Endothelial cell of umbilical vein (primary cell): Measurements from ENCODE around the gene TAGLN. TPM values are rescaled to one million over a fixed set of nuclear protein-coding genes. Genes with fewer than 3 reads are reported as not detected.

Experiments
- BruUV-seq: library from RNA; stranded (reverse); fragments of 400-500 nt; replicated peaks from 2 replicates; lab custom pipeline; 2021; lab: Mats Ljungman, UMichigan
- CTCF ChIA-PET: fragments of 300-600, 350-600 bp; sonication (Branson Sonifier 250); formaldehyde crosslinking; loops from one replicate; lab custom pipeline; 2021; ENCODE audit warnings: antibody characterized with exemption, inconsistent platforms; lab: Charles Lee
- POLR2A ChIA-PET: fragments of 300-600, 350-600 bp; sonication (Branson Sonifier 250); formaldehyde crosslinking; loops from one replicate; lab custom pipeline; 2021; ENCODE audit warnings: antibody characterized with exemption, inconsistent platforms; lab: Charles Lee
- DNase-seq: peaks from one replicate; pipeline ENCODE4 v3.0.0-alpha.2; 2011; ENCODE audit warnings: low read depth, low spot score
- FAIRE-seq: peaks from 2 replicates; lab custom pipeline; 2011; peaks lifted over from hg19 to GRCh38; lab: Jason Lieb, UNC
- H2AFZ ChIP-seq: 2 replicates; pipeline ENCODE4 v1.6.0; 2012; ENCODE audit warnings: low read depth, low read length, control low read depth, inconsistent platforms
- H3K27ac ChIP-seq: 2 replicates; pipeline ENCODE4 v1.5.1; 2011; ENCODE audit warnings: low read depth, mild to moderate bottlenecking, control low read depth, low read length, moderate library complexity; ENCODE audit not compliant: insufficient read depth
- H3K27me3 ChIP-seq, 2 experiments: 2 replicates each; pipeline versions ENCODE4 v1.6.0 to v1.6.1; 2011; ENCODE audit warnings: low read length in 2 of 2, mixed read lengths in 1 of 2; ENCODE audit not compliant: control insufficient read depth in 2 of 2, insufficient read depth in 2 of 2
- H3K36me3 ChIP-seq, 2 experiments: 2 replicates in 1 of 2; 3 replicates in 1 of 2; pipeline ENCODE4 v1.5.1; 2011; ENCODE audit warnings: low read length in 2 of 2, mild to moderate bottlenecking in 1 of 2, moderate library complexity in 1 of 2; ENCODE audit not compliant: control insufficient read depth in 2 of 2, insufficient read depth in 2 of 2; ENCODE audit errors: extremely low read depth in 1 of 2
- H3K4me1 ChIP-seq: 3 replicates; pipeline ENCODE4 v1.5.1; 2011; ENCODE audit warnings: mild to moderate bottlenecking, low read length; ENCODE audit not compliant: control insufficient read depth, insufficient read depth; ENCODE audit errors: extremely low read depth
- H3K4me2 ChIP-seq: 2 replicates; pipeline ENCODE4 v1.6.1; 2011; ENCODE audit warnings: low read length, control low read depth, mixed read lengths; ENCODE audit not compliant: insufficient read depth
- H3K4me3 ChIP-seq, 3 experiments: fragments of 200-600 bp in 1 of 3; sonication (generic), shearing (Covaris generic) in 1 of 3; replicated peaks in 1 of 3; 2 replicates each; pipeline ENCODE4 v1.5.1; 2011 to 2016; ENCODE audit warnings: control low read depth in 3 of 3, low read length in 3 of 3, mild to moderate bottlenecking in 2 of 3, inconsistent platforms in 1 of 3, low read depth in 1 of 3, moderate library complexity in 1 of 3; ENCODE audit not compliant: insufficient read depth in 1 of 3
- H3K79me2 ChIP-seq: 2 replicates; pipeline ENCODE4 v1.6.0; 2012; ENCODE audit warnings: low read length, inconsistent platforms; ENCODE audit not compliant: control insufficient read depth, insufficient read depth
- H3K9ac ChIP-seq: replicated peaks from 2 replicates; pipeline ENCODE3; 2011; ENCODE audit warnings: low read length, control low read depth; ENCODE audit not compliant: insufficient read depth; ENCODE audit errors: extremely low read depth
- H3K9me1 ChIP-seq: replicated peaks from 3 replicates; pipeline ENCODE4 v1.6.0; 2011; ENCODE audit warnings: mild to moderate bottlenecking, low read length; ENCODE audit not compliant: control insufficient read depth, insufficient read depth; ENCODE audit errors: extremely low read depth
- H3K9me3 ChIP-seq: replicated peaks from 2 replicates; pipeline ENCODE4 v1.5.1; 2012; ENCODE audit warnings: low read length, inconsistent platforms; ENCODE audit not compliant: control insufficient read depth, insufficient read depth
- H4K20me1 ChIP-seq: replicated peaks from 2 replicates; pipeline ENCODE3; 2011; ENCODE audit warnings: mild to moderate bottlenecking, low read length; ENCODE audit not compliant: control insufficient read depth, insufficient read depth; ENCODE audit errors: extremely low read depth
- EZH2 ChIP-seq: IDR thresholded peaks from 2 replicates; pipeline ENCODE4 v1.6.1; 2012; ENCODE audit warnings: borderline replicate concordance, low read depth, mild to moderate bottlenecking, moderate library complexity, low read length, inconsistent platforms; ENCODE audit not compliant: severe bottlenecking
- FOS ChIP-seq: IDR thresholded peaks from 2 replicates; pipeline ENCODE4 v1.6.1; 2011; ENCODE audit warnings: mild to moderate bottlenecking, low read length, moderate library complexity, borderline replicate concordance; ENCODE audit not compliant: insufficient read depth
- GATA2 ChIP-seq: IDR thresholded peaks from 2 replicates; pipeline ENCODE4 v1.7.0; 2011; ENCODE audit warnings: low read depth, mild to moderate bottlenecking, moderate library complexity, mixed read lengths, low read length; ENCODE audit not compliant: insufficient read length, insufficient read depth
- JUN ChIP-seq: IDR thresholded peaks from 2 replicates; pipeline ENCODE4 v1.6.1; 2011; ENCODE audit warnings: borderline replicate concordance, low read depth; ENCODE audit not compliant: insufficient read length, insufficient read depth
- MAX ChIP-seq: IDR thresholded peaks from 2 replicates; pipeline ENCODE4 v1.6.1; 2011; ENCODE audit not compliant: insufficient read depth, insufficient read length
- MYC ChIP-seq: IDR thresholded peaks from one replicate; pipeline ENCODE4 v1.6.1; 2011; ENCODE audit warnings: mild to moderate bottlenecking, low read depth, low read length
- POLR2A ChIP-seq: IDR thresholded peaks from 2 replicates; pipeline ENCODE4 v1.6.1; 2012; ENCODE audit warnings: low read depth, mild to moderate bottlenecking, control low read depth, low read length
- POLR2AphosphoS5 ChIP-seq: IDR thresholded peaks from 2 replicates; pipeline ENCODE4 v1.6.1; 2012; ENCODE audit warnings: low read depth, mild to moderate bottlenecking, control low read depth, low read length, moderate library complexity; ENCODE audit not compliant: insufficient read depth
- dilution Hi-C: fragments of 300-500 bp; cut with MboI; formaldehyde crosslinking; loops from one replicate; pipeline ENCODE4 v1.15.0; 2019; ENCODE audit warnings: low sequenced_read_pairs; ENCODE audit not compliant: extremely low pct_ligation_motif_present
- intact Hi-C: fragments of 100-400 bp; cut with micrococcal nuclease; formaldehyde crosslinking; loops from one replicate; pipeline ENCODE4 v1.10.0; 2022
- polyA plus RNA-seq, 4 experiments: library from polyadenylated mRNA; depleted of rRNA in 3 of 4; stranded (reverse) in 3 of 4; unstranded in 1 of 4; fragments of >200 nt; gene quantifications; 2 replicates each; pipeline versions ENCODE4 v1.2.1 to v1.2.3, GENCODE V29; 2011 to 2012; ENCODE audit warnings: missing spikeins in 1 of 4
- total RNA-seq: library from RNA; stranded (reverse); gene quantifications from 2 replicates; pipeline ENCODE4 v1.2.3, GENCODE V29; 2021
- TF ChIP-seq, protein P1 (sequence below), 2 donors: IDR thresholded peaks; 1 replicate in 1 of 2; 2 replicates in 1 of 2; pipeline ENCODE4 v1.5.1; 2011; ENCODE audit warnings: low read length in 2 of 2, mild to moderate bottlenecking in 2 of 2, moderate library complexity in 2 of 2, control low read depth in 1 of 2, inconsistent platforms in 1 of 2, low read depth in 1 of 2; ENCODE audit not compliant: insufficient read depth in 1 of 2; ENCODE audit errors: extremely low read depth in 1 of 2

The TAGLN gene
- total and polyA plus RNA-seq, 2 donors (not counting 3 experiments of a cell fraction or from before 2014, with no cell fraction given), result 20.8 to 113 TPM

GRCh38 chr11:117160826-117161225, 38.3 kb upstream of the TAGLN start:
- Histone ChIP-seq H4K20me1 (peaks cover 9% of the 10 kb centered on the region), H3K9me3 (no peaks in the 10 kb centered on the region), H3K79me2 (peaks cover 45% of the 10 kb centered on the region), H3K27ac (no peak overlapping the region), H3K4me2 (no peak overlapping the region), H3K4me1 (no peaks in the 10 kb centered on the region), H3K4me3 (no peak overlapping the region), H3K9me1 (no peaks in the 10 kb centered on the region), H2AFZ (no peak overlapping the region), H3K9ac (no peak overlapping the region), H3K36me3 (peaks cover 17 to 23% of the 10 kb centered on the region in 2 experiments), H3K27me3 (no peaks in the 10 kb centered on the region)
- CTCF ChIA-PET, result interaction anchor here (1.1 to 1.7 kb wide), 2 partner anchors 12 to 70 kb away, joined by 3 to 5 read pairs; no protein-coding TSS in a partner anchor
- TF ChIP-seq MYC (no peak), JUN (no peak), POLR2A (no peak), FOS (no peak), EZH2 (no peak), MAX (no peak), POLR2AphosphoS5 (no peak), GATA2 (no peak)
- TF ChIP-seq, protein P1, sequence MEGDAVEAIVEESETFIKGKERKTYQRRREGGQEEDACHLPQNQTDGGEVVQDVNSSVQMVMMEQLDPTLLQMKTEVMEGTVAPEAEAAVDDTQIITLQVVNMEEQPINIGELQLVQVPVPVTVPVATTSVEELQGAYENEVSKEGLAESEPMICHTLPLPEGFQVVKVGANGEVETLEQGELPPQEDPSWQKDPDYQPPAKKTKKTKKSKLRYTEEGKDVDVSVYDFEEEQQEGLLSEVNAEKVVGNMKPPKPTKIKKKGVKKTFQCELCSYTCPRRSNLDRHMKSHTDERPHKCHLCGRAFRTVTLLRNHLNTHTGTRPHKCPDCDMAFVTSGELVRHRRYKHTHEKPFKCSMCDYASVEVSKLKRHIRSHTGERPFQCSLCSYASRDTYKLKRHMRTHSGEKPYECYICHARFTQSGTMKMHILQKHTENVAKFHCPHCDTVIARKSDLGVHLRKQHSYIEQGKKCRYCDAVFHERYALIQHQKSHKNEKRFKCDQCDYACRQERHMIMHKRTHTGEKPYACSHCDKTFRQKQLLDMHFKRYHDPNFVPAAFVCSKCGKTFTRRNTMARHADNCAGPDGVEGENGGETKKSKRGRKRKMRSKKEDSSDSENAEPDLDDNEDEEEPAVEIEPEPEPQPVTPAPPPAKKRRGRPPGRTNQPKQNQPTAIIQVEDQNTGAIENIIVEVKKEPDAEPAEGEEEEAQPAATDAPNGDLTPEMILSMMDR (IDR thresholded peaks at IDR 0.05; ENCODE audit: extremely low read depth in 1 of 2, insufficient read depth in 1 of 2, low read depth in 1 of 2, low read length in 2 of 2), result no peak
- DNase-seq, result peak; percentile 70
- BruUV-seq, result no TSS peak
- no peak for FAIRE-seq
- POLR2A ChIA-PET, result interaction anchor here (0.9 kb wide), 1 partner anchor 19 kb away, joined by 4 read pairs; no protein-coding TSS in a partner anchor
- intact Hi-C loops (no loop called here), dilution Hi-C loops (no loop called here)
